CD4-positive, alpha-beta T cell (primary cell): ENCODE data around the gene GRID2. TPM values are rescaled to one million over a fixed set of nuclear protein-coding genes. Genes with fewer than 3 reads are reported as not detected.

Experiments used
- ATAC-seq: fragments of 200-7000 bp; cut with Tn5 transposase; one replicate; pipeline ENCODE4 v1.10.0; 2022; ENCODE audit warnings: mild to moderate bottlenecking; ENCODE audit not compliant: poor library complexity
- CTCF ChIA-PET: fragments of 350-600 bp; sonication (Branson Sonifier 250); formaldehyde crosslinking; loops from one replicate; lab custom pipeline; 2021; ENCODE audit warnings: antibody characterized with exemption, inconsistent platforms; lab: Charles Lee
- POLR2A ChIA-PET: fragments of 350-600 bp; sonication (Branson Sonifier 250); formaldehyde crosslinking; loops from one replicate; lab custom pipeline; 2021; ENCODE audit warnings: antibody characterized with exemption, inconsistent platforms; lab: Charles Lee
- DNase-seq, 14 experiments: peaks; one replicate each; pipeline ENCODE4 v3.0.0-alpha.2; 2013 to 2020; ENCODE audit warnings: mixed read lengths in 2 of 14
- H3K27ac ChIP-seq, 2 donors: one replicate each; pipeline versions ENCODE4 v1.5.1 to v1.7.0; 2013; ENCODE audit warnings: low read length in 2 of 2, low read depth in 1 of 2, mild to moderate bottlenecking in 1 of 2
- H3K27me3 ChIP-seq, 2 experiments: 1 replicate in 1 of 2; 2 replicates in 1 of 2; pipeline versions ENCODE4 v1.6.1 to v1.7.0; 2013; ENCODE audit warnings: low read length in 2 of 2, control low read depth in 1 of 2, mild to moderate bottlenecking in 1 of 2, moderate library complexity in 1 of 2; ENCODE audit not compliant: insufficient read depth in 2 of 2, control insufficient read depth in 1 of 2
- H3K36me3 ChIP-seq: one replicate; pipeline ENCODE4 v1.6.1; 2013; ENCODE audit warnings: low read length, control low read depth; ENCODE audit not compliant: insufficient read depth
- H3K4me1 ChIP-seq: one replicate; pipeline ENCODE4 v1.6.1; 2013; ENCODE audit warnings: low read length, control low read depth; ENCODE audit not compliant: insufficient read depth
- H3K4me3 ChIP-seq: one replicate; pipeline ENCODE4 v1.5.1; 2013; ENCODE audit warnings: mild to moderate bottlenecking, low read length, moderate library complexity
- H3K9me3 ChIP-seq, 2 experiments: 1 replicate in 1 of 2; 2 replicates in 1 of 2; pipeline versions ENCODE4 v1.6.1 to v1.7.0; 2013; ENCODE audit warnings: low read length in 2 of 2, mild to moderate bottlenecking in 2 of 2, control low read depth in 1 of 2, moderate library complexity in 1 of 2; ENCODE audit not compliant: control insufficient read depth in 1 of 2, insufficient read depth in 1 of 2
- H3K27ac Mint-ChIP-seq: one replicate; pipeline ENCODE4 v1.8.0; 2020; ENCODE audit warnings: mixed read lengths
- H3K27me3 Mint-ChIP-seq: one replicate; pipeline ENCODE4 v1.8.0; 2021; ENCODE audit warnings: mixed read lengths
- H3K36me3 Mint-ChIP-seq: one replicate; pipeline ENCODE4 v1.8.0; 2021; ENCODE audit warnings: low read depth, mixed read lengths
- H3K4me1 Mint-ChIP-seq: one replicate; pipeline ENCODE4 v1.8.0; 2021; ENCODE audit warnings: low read depth, mixed read lengths
- H3K4me3 Mint-ChIP-seq: one replicate; pipeline ENCODE4 v1.8.0; 2020; ENCODE audit warnings: mild to moderate bottlenecking, mixed read lengths
- H3K9me3 Mint-ChIP-seq: one replicate; pipeline ENCODE4 v1.8.0; 2020; ENCODE audit warnings: mixed read lengths
- intact Hi-C, 2 experiments: fragments of 100-400 bp; cut with DNase I in 1 of 2; cut with micrococcal nuclease in 1 of 2; formaldehyde crosslinking; loops; one replicate each; pipeline versions ENCODE4 v1.15.1 to v1.9.0; 2023 to 2025; cut with DNase I, micrococcal nuclease
- total RNA-seq, 174 experiments: library from RNA in 2 of 174; stranded (reverse) in 2 of 174; gene quantifications; one replicate each; pipeline ENCODE4 v1.2.3 and lab custom pipeline; 2021 to 2026
- TF ChIP-seq, protein P1 (sequence below): fragments of 200-600 bp; IDR thresholded peaks from one replicate; pipeline ENCODE4 v1.8.0; 2022; ENCODE audit warnings: antibody characterized with exemption, mild to moderate bottlenecking

The GRID2 gene
- total RNA-seq, 2 experiments from 2014 or later = not detected

DNA sequence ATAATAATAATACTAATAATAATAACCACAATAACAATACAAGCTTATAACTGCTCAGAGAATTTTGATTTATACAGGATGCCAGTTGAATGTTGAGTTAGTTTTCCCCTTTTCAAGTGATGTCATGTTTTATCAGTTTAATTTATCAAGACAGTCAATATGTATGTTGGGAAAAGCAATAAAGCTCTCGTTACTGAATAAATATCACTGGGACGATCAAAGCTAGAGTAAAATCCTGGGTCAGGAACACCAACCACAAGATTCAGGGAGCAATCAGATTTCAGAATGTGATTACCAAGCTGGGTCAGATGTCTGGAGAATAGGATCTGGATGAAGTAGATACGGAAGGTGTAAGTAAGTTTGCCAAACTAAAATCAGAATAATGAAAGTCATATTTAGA lies 179.6 kb downstream of the GRID2 start:
- CTCF ChIA-PET = no interaction called here
- H3K27ac ChIP-seq = no peak overlapping the region
- intact Hi-C loops = no loop called here
- H3K9me3 Mint-ChIP-seq = peaks cover 5% of the 10 kb centered on the region
- no peaks in the 10 kb centered on the region for H3K36me3 Mint-ChIP-seq
- DNase-seq (no peak), ATAC-seq (no peak)
- TF ChIP-seq, protein P1, sequence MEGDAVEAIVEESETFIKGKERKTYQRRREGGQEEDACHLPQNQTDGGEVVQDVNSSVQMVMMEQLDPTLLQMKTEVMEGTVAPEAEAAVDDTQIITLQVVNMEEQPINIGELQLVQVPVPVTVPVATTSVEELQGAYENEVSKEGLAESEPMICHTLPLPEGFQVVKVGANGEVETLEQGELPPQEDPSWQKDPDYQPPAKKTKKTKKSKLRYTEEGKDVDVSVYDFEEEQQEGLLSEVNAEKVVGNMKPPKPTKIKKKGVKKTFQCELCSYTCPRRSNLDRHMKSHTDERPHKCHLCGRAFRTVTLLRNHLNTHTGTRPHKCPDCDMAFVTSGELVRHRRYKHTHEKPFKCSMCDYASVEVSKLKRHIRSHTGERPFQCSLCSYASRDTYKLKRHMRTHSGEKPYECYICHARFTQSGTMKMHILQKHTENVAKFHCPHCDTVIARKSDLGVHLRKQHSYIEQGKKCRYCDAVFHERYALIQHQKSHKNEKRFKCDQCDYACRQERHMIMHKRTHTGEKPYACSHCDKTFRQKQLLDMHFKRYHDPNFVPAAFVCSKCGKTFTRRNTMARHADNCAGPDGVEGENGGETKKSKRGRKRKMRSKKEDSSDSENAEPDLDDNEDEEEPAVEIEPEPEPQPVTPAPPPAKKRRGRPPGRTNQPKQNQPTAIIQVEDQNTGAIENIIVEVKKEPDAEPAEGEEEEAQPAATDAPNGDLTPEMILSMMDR = no peak
- no peak overlapping the region for H3K4me3 ChIP-seq
- POLR2A ChIA-PET = no interaction called here
- H3K4me3 Mint-ChIP-seq = no peak overlapping the region
- H3K9me3 ChIP-seq = no peaks in the 10 kb centered on the region
- H3K4me1 Mint-ChIP-seq = no peaks in the 10 kb centered on the region
- no peaks in the 10 kb centered on the region for H3K27me3 Mint-ChIP-seq
- H3K27ac Mint-ChIP-seq = no peak overlapping the region
- H3K36me3 ChIP-seq = no peaks in the 10 kb centered on the region
- no peaks in the 10 kb centered on the region for H3K4me1 ChIP-seq
- H3K27me3 ChIP-seq = no peaks in the 10 kb centered on the region

DNA sequence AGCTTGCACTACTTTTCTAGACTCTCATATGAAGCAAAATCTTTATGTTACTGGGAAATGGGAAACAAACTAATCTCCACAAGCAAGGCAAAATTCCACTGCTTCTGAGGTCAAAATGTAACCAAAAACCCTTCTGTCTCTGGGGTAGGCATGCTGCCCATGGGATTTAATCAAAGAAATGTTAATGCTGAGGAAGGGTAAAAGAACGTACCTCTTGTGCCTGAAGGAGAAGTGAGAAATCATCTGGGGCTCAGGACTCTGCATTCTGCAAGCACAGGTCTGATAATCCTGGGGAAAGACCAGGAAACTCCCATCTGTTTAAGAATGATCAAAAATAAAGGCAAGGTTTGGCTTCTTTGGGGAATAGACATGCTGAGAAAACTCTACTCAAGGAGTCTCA lies 184.7 kb downstream of the GRID2 start:
- ChIA-PET POLR2A (no interaction called here), CTCF (no interaction called here)
- Histone ChIP-seq H3K36me3 (no peaks in the 10 kb centered on the region), H3K4me3 (no peak overlapping the region), H3K27ac (no peak overlapping the region), H3K4me1 (no peaks in the 10 kb centered on the region), H3K9me3 (peaks cover 0 to 3% of the 10 kb centered on the region in 2 experiments), H3K27me3 (no peaks in the 10 kb centered on the region)
- Mint-ChIP-seq H3K36me3 (no peaks in the 10 kb centered on the region), H3K27me3 (no peaks in the 10 kb centered on the region), H3K9me3 (peaks cover 5% of the 10 kb centered on the region), H3K27ac (no peak overlapping the region), H3K4me1 (no peaks in the 10 kb centered on the region), H3K4me3 (no peak overlapping the region)
- TF ChIP-seq, protein P1 = no peak
- ATAC-seq = no peak
- intact Hi-C loops = no loop called here
- no peak for DNase-seq

DNA sequence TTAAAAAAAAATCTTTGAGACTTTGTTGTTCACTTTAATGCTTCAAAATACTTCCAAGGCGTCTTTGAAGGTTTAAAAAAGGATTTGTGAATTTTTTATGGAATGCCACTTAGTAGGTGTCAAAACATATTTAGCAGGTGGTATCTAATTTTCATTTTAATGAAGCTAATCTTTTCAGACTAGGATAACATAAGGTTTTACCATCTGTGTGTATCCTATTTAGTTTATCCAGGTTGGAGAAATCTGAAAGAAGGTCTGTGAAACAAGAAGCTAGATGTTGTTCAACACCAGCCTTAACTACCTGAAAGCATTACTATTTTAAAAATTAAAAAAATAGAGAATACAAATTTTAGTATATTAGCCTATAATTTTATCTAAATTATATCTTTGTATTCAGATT lies 193.4 kb downstream of the GRID2 start:
- H3K4me3 ChIP-seq = no peak overlapping the region
- H3K27me3 ChIP-seq = no peaks in the 10 kb centered on the region
- H3K36me3 Mint-ChIP-seq = no peaks in the 10 kb centered on the region
- no peaks in the 10 kb centered on the region for H3K4me1 ChIP-seq
- no peak overlapping the region for H3K27ac Mint-ChIP-seq
- H3K36me3 ChIP-seq = no peaks in the 10 kb centered on the region
- no peaks in the 10 kb centered on the region for H3K27me3 Mint-ChIP-seq
- no peaks in the 10 kb centered on the region for H3K4me1 Mint-ChIP-seq
- intact Hi-C loops = no loop called here
- peaks cover 3% of the 10 kb centered on the region for H3K9me3 Mint-ChIP-seq
- no peak overlapping the region for H3K27ac ChIP-seq
- TF ChIP-seq, protein P1 = no peak
- H3K9me3 ChIP-seq = no peaks in the 10 kb centered on the region
- ChIA-PET CTCF (no interaction called here), POLR2A (no interaction called here)
- ATAC-seq = no peak
- no peak overlapping the region for H3K4me3 Mint-ChIP-seq
- no peak for DNase-seq
